Spleen (tissue), 7 donors: Measurements from ENCODE around the gene SFXN2.

ENCODE experiments used
- POLR2AphosphoS5 ChIP-seq, 3 donors: sonication (generic); formaldehyde crosslinking; IDR thresholded peaks; one replicate each; pipeline ENCODE4 v1.5.1; 2017; ENCODE audit warnings: antibody characterized with exemption in 3 of 3
- TF ChIP-seq, protein P1 (sequence below), 11 experiments: fragments of 200-600 bp in 7 of 11; fragments of 450-650 bp in 4 of 11; sonication (generic) in 4 of 11; IDR thresholded peaks in 8 of 11; conservative IDR thresholded peaks in 3 of 11; 1 replicate in 7 of 11; 2 replicates in 4 of 11; pipeline versions ENCODE4 v1.4.0 to v1.8.0; 2016 to 2021; ENCODE audit warnings: antibody characterized with exemption in 11 of 11, inconsistent platforms in 4 of 11, mild to moderate bottlenecking in 1 of 11
- donor health status: DM: no; HTN: no; CAD: no; lungs with moderate emphysema.
- donor health status: DM: no; HTN: no; CAD: no.
- donor health status: DM: no; HTN: no; CAD: no.

DNA sequence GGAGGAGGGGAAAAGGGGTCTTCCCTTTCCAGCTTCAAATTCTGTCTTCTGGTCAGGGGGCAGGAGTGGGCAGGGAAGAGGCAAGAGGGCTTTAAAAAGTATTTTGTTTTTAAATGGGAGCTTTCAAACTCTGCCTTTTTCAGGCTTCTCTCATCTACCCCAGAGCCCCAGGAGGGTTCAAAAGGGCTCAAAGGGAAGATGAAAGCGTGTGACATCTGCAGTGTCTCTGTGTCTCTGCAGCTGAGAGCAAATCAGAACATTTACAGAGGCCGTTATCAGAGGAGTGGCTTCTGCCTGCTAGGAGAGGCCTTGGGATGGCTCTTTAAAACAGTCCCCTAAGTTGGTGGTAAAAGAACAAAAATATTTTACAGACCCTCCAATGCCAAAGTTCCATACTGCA lies 39.9 kb upstream of the SFXN2 start:
- TF ChIP-seq POLR2AphosphoS5 (IDR thresholded peaks at IDR 0.05): no peak
- TF ChIP-seq, protein P1, sequence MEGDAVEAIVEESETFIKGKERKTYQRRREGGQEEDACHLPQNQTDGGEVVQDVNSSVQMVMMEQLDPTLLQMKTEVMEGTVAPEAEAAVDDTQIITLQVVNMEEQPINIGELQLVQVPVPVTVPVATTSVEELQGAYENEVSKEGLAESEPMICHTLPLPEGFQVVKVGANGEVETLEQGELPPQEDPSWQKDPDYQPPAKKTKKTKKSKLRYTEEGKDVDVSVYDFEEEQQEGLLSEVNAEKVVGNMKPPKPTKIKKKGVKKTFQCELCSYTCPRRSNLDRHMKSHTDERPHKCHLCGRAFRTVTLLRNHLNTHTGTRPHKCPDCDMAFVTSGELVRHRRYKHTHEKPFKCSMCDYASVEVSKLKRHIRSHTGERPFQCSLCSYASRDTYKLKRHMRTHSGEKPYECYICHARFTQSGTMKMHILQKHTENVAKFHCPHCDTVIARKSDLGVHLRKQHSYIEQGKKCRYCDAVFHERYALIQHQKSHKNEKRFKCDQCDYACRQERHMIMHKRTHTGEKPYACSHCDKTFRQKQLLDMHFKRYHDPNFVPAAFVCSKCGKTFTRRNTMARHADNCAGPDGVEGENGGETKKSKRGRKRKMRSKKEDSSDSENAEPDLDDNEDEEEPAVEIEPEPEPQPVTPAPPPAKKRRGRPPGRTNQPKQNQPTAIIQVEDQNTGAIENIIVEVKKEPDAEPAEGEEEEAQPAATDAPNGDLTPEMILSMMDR (IDR thresholded peaks at IDR 0.05 in 8 of 11, conservative IDR thresholded peaks at IDR 0.05 in 3 of 11): no peak
